D721Med (cell line): ENCODE results near the gene MPL.

ENCODE experiments used
- DNase-seq: peaks from one replicate; pipeline ENCODE4 v3.0.0; 2011; ENCODE audit warnings: low spot score; ENCODE audit not compliant: insufficient read length
- FAIRE-seq: peaks from 2 replicates; lab custom pipeline; 2011; peaks lifted over from hg19 to GRCh38; lab: Jason Lieb, UNC
- CTCF ChIP-seq: IDR thresholded peaks from 2 replicates; pipeline ENCODE4 v1.5.1; 2012; ENCODE audit warnings: mild to moderate bottlenecking, control low read depth; ENCODE audit not compliant: insufficient read depth; ENCODE audit errors: missing control alignments

Gene MPL

GRCh38 chr1:43306688-43307457, 30.7 kb upstream of the MPL start:
- TF ChIP-seq CTCF = no peak
- FAIRE-seq (no peak), DNase-seq (no peak)

GRCh38 chr1:43307458-43308158, 30.0 kb upstream of the MPL start:
- no peak for TF ChIP-seq CTCF
- DNase-seq (no peak), FAIRE-seq (no peak)

- TF ChIP-seq CTCF = no peak
- FAIRE-seq = no peak
- no peak for DNase-seq
Measured at GRCh38 chr1:43308635-43309404, 28.8 kb upstream of the MPL start.

- FAIRE-seq (no peak), DNase-seq (no peak)
- TF ChIP-seq CTCF = no peak
Measured at GRCh38 chr1:43309405-43310025, 28.1 kb upstream of the MPL start.

- DNase-seq (no peak), FAIRE-seq (no peak)
- TF ChIP-seq CTCF = no peak
Measured at GRCh38 chr1:43311521-43311920, 26.1 kb upstream of the MPL start.

- FAIRE-seq = no peak
- no peak for DNase-seq
- no peak for TF ChIP-seq CTCF
Measured at GRCh38 chr1:43312212-43312623, 25.4 kb upstream of the MPL start.
